Liver (tissue), 9 donors: Measurements from ENCODE around the gene DIDO1. TPM values are rescaled to one million over a fixed set of nuclear protein-coding genes. Genes with fewer than 3 reads are reported as not detected.
A peak's percentile ranks its signal among the peaks of the same experiment; 100 is the strongest.
"Not testable (repeated sequence)": the region's sequence is repeated elsewhere in the genome, so short reads cannot be mapped to it uniquely, and the experiment has no call there.

Experiments
- DNase-seq: peaks from one replicate; pipeline ENCODE4 v3.0.0-alpha.2; 2017; ENCODE audit warnings: low spot score
- H3K27ac ChIP-seq, 2 donors: one replicate each; pipeline ENCODE4 v1.7.0; 2013; ENCODE audit warnings: inconsistent platforms in 2 of 2, low read length in 2 of 2, control low read depth in 1 of 2, low read depth in 1 of 2, mild to moderate bottlenecking in 1 of 2
- H3K27me3 ChIP-seq, 4 donors: one replicate each; pipeline versions ENCODE4 v1.6.1 to v1.7.0; 2013; ENCODE audit warnings: low read length in 3 of 4, inconsistent platforms in 1 of 4, mild to moderate bottlenecking in 1 of 4, moderate library complexity in 1 of 4; ENCODE audit not compliant: control insufficient read depth in 4 of 4, insufficient read depth in 4 of 4
- H3K36me3 ChIP-seq, 4 donors: one replicate each; pipeline versions ENCODE4 v1.6.1 to v1.7.0; 2013; ENCODE audit warnings: low read length in 3 of 4, mild to moderate bottlenecking in 3 of 4, low read depth in 1 of 4, moderate library complexity in 1 of 4; ENCODE audit not compliant: control insufficient read depth in 4 of 4, insufficient read depth in 3 of 4
- H3K4me1 ChIP-seq, 4 donors: one replicate each; pipeline versions ENCODE4 v1.6.1 to v1.7.0; 2013; ENCODE audit warnings: low read length in 3 of 4, mild to moderate bottlenecking in 3 of 4, moderate library complexity in 1 of 4; ENCODE audit not compliant: control insufficient read depth in 4 of 4, insufficient read depth in 4 of 4
- H3K4me3 ChIP-seq, 3 donors: one replicate each; pipeline versions ENCODE4 v1.6.1 to v1.7.0; 2013; ENCODE audit warnings: low read length in 3 of 3, control low read depth in 1 of 3, low read depth in 1 of 3, mild to moderate bottlenecking in 1 of 3
- H3K9ac ChIP-seq, 2 donors: one replicate each; pipeline ENCODE4 v1.7.0; 2013; ENCODE audit warnings: low read length in 2 of 2, mild to moderate bottlenecking in 2 of 2, moderate library complexity in 2 of 2, control low read depth in 1 of 2, low read depth in 1 of 2
- H3K9me3 ChIP-seq, 4 donors: one replicate each; pipeline versions ENCODE4 v1.6.1 to v1.7.0; 2013; ENCODE audit warnings: low read length in 3 of 4; ENCODE audit not compliant: control insufficient read depth in 4 of 4
- ATF3 ChIP-seq: IDR thresholded peaks from 2 replicates; pipeline ENCODE4 v1.6.1; 2016; ENCODE audit warnings: antibody characterized with exemption
- CTCF ChIP-seq: fragments of 150-350 bp; IDR thresholded peaks from 2 replicates; pipeline ENCODE4 v1.5.1; 2017; ENCODE audit warnings: improper control_type of control experiment, low read depth, low read length; ENCODE audit not compliant: missing input control
- EGR1 ChIP-seq, 2 donors: IDR thresholded peaks; 2 replicates each; pipeline ENCODE4 v1.6.1; 2016 to 2018; ENCODE audit warnings: antibody characterized with exemption in 2 of 2, low read depth in 2 of 2
- FOXA1 ChIP-seq: IDR thresholded peaks from 2 replicates; pipeline ENCODE4 v1.6.1; 2016; ENCODE audit warnings: antibody characterized with exemption
- FOXA2 ChIP-seq: IDR thresholded peaks from 2 replicates; pipeline ENCODE4 v1.6.1; 2016; ENCODE audit warnings: antibody characterized with exemption
- GABPA ChIP-seq, 2 donors: IDR thresholded peaks in 1 of 2; conservative IDR thresholded peaks in 1 of 2; 2 replicates each; pipeline ENCODE4 v1.6.1; 2016; ENCODE audit warnings: antibody characterized with exemption in 2 of 2, mild to moderate bottlenecking in 1 of 2, moderate library complexity in 1 of 2
- HNF4A ChIP-seq, 2 donors: conservative IDR thresholded peaks; 2 replicates each; pipeline ENCODE4 v1.6.1; 2016; ENCODE audit warnings: antibody characterized with exemption in 2 of 2, mild to moderate bottlenecking in 2 of 2
- HNF4G ChIP-seq: IDR thresholded peaks from 2 replicates; pipeline ENCODE4 v1.6.1; 2016; ENCODE audit warnings: antibody characterized with exemption
- JUND ChIP-seq, 2 donors: IDR thresholded peaks; 2 replicates each; pipeline ENCODE4 v1.6.1; 2016; ENCODE audit warnings: antibody characterized with exemption in 2 of 2
- MAX ChIP-seq: IDR thresholded peaks from 2 replicates; pipeline ENCODE4 v1.6.1; 2016; ENCODE audit warnings: antibody characterized with exemption
- RAD21 ChIP-seq, 2 donors: IDR thresholded peaks; 2 replicates each; pipeline ENCODE4 v1.6.1; 2016; ENCODE audit warnings: antibody characterized with exemption in 2 of 2, mild to moderate bottlenecking in 2 of 2
- REST ChIP-seq: IDR thresholded peaks from 2 replicates; pipeline ENCODE4 v1.6.1; 2016; ENCODE audit warnings: antibody characterized with exemption, mild to moderate bottlenecking
- RXRA ChIP-seq, 2 donors: IDR thresholded peaks; 2 replicates each; pipeline ENCODE4 v1.6.1; 2017 to 2018; ENCODE audit warnings: antibody characterized with exemption in 2 of 2, mild to moderate bottlenecking in 1 of 2
- SP1 ChIP-seq: IDR thresholded peaks from 2 replicates; pipeline ENCODE4 v1.6.1; 2018; ENCODE audit warnings: antibody characterized with exemption, mild to moderate bottlenecking
- TAF1 ChIP-seq: conservative IDR thresholded peaks from 2 replicates; pipeline ENCODE4 v1.6.1; 2016; ENCODE audit warnings: antibody characterized with exemption, mild to moderate bottlenecking
- YY1 ChIP-seq: IDR thresholded peaks from 2 replicates; pipeline ENCODE4 v1.6.1; 2016; ENCODE audit warnings: antibody characterized with exemption, mild to moderate bottlenecking
- WGBS: extraction: QIAGEN DNeasy Blood & Tissue Kit; methylation state at CpG from one replicate; pipeline ENCODE4 v1.1.7; 2013; 5-methylcytosine and 5-hydroxymethylcytosine counted together
- polyA plus RNA-seq, 2 donors: library from polyadenylated mRNA; stranded (reverse) in 1 of 2; unstranded in 1 of 2; fragments of 200-250 nt in 1 of 2; fragments of >200 nt in 1 of 2; fragmentation: Nextera tagmentation in 1 of 2; extraction: Ambion mirVana in 1 of 2; gene quantifications; one replicate each; pipeline versions ENCODE4 v1.2.1 to v1.2.3, GENCODE V29; 2013 to 2015
- total RNA-seq, 2 donors: library from RNA; depleted of rRNA; stranded (reverse); fragments of >200 nt; gene quantifications; one replicate each; pipeline ENCODE4 v1.2.3, GENCODE V29; 2014
- donor health status: healthy.
- donor health status: healthy.
- donor health status: healthy.
- donor health status: healthy.
- donor health status: healthy.

DIDO1 gene
- total and polyA plus RNA-seq, 4 donors, result 10.1 to 43.1 (median 17.4) TPM

- not testable (repeated sequence) for H3K4me1 ChIP-seq, H3K36me3 ChIP-seq, H3K9ac ChIP-seq, DNase-seq, H3K9me3 ChIP-seq, H3K4me3 ChIP-seq, H3K27ac ChIP-seq, H3K27me3 ChIP-seq
- TF ChIP-seq CTCF (peak; percentile 24), RAD21 (IDR thresholded peaks at IDR 0.05) (peak; percentile 66 to 67)
- WGBS, result 11% methylated on average over 15 of the region's 15 CpGs
Observed at GRCh38 chr20:62873681-62874031, 52.6 kb downstream of the DIDO1 start.

- no peak overlapping the region for H3K27ac ChIP-seq
- H3K4me3 ChIP-seq, result no peak overlapping the region
- no peaks in the 10 kb centered on the region for H3K9me3 ChIP-seq
- no peak for DNase-seq
- H3K36me3 ChIP-seq, result no peaks in the 10 kb centered on the region
- H3K27me3 ChIP-seq, result no peaks in the 10 kb centered on the region
- H3K4me1 ChIP-seq, result peaks cover 0 to 9% (median 4%) of the 10 kb centered on the region in 4 donors
- no peak overlapping the region for H3K9ac ChIP-seq
- 81% methylated on average over 7 of the region's 7 CpGs for WGBS
- TF ChIP-seq FOXA1, result no peak
- no peak for TF ChIP-seq JUND (IDR thresholded peaks at IDR 0.05)
- no peak for TF ChIP-seq MAX
- no peak for TF ChIP-seq HNF4G
- TF ChIP-seq ATF3, result no peak
- no peak for TF ChIP-seq RXRA (IDR thresholded peaks at IDR 0.05)
- no peak for TF ChIP-seq EGR1 (IDR thresholded peaks at IDR 0.05; ENCODE audit: low read depth in 2 of 2)
- TF ChIP-seq FOXA2, result no peak
- TF ChIP-seq CTCF, result no peak
- no peak for TF ChIP-seq REST
- TF ChIP-seq HNF4A (conservative IDR thresholded peaks at IDR 0.05), result no peak
- TF ChIP-seq SP1, result no peak
- TF ChIP-seq TAF1, result no peak
- no peak for TF ChIP-seq GABPA (IDR thresholded peaks at IDR 0.05 in 1 of 2, conservative IDR thresholded peaks at IDR 0.05 in 1 of 2)
- no peak for TF ChIP-seq RAD21 (IDR thresholded peaks at IDR 0.05)
- no peak for TF ChIP-seq YY1
Observed at GRCh38 chr20:62873280-62873679, 53.0 kb downstream of the DIDO1 start.
